OCI-LY1 (cell line): ENCODE measurements around the gene SPRING1.

Source experiments
- EZH2 ChIP-seq: fragments of 200-600 bp; sonication (generic), shearing (Covaris generic); IDR thresholded peaks from 2 replicates; pipeline ENCODE4 v1.8.0; 2017; ENCODE audit warnings: borderline replicate concordance, mixed run types, mild to moderate bottlenecking, antibody characterized with exemption, low read length, moderate library complexity, mixed read lengths
- TF ChIP-seq, protein P1 (sequence below): fragments of 200-600 bp; sonication (generic), shearing (Covaris generic); IDR thresholded peaks from 2 replicates; pipeline ENCODE4 v1.5.1; 2017; ENCODE audit warnings: mild to moderate bottlenecking, antibody characterized with exemption, low read length, moderate library complexity, mixed read lengths

DNA sequence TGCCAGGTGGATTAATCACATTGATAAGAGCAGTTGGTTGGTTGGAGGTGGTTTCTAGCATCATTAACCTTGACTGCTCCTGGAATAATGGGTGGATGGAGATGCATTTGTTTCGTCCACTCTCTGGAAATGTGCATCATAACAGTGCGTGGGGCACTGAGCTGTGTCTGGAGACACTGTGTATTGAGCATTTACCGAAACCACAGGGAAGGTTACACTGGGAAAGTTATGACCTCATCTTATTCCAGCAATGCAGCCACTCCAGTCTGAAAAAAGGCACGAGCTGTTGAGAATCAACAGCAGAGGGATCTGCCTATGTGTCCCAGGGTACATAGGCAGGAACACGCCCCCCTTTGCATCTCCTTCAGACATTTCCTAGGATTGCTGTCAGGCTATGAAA is 27.4 kb upstream of the SPRING1 start:
- TF ChIP-seq, protein P1, sequence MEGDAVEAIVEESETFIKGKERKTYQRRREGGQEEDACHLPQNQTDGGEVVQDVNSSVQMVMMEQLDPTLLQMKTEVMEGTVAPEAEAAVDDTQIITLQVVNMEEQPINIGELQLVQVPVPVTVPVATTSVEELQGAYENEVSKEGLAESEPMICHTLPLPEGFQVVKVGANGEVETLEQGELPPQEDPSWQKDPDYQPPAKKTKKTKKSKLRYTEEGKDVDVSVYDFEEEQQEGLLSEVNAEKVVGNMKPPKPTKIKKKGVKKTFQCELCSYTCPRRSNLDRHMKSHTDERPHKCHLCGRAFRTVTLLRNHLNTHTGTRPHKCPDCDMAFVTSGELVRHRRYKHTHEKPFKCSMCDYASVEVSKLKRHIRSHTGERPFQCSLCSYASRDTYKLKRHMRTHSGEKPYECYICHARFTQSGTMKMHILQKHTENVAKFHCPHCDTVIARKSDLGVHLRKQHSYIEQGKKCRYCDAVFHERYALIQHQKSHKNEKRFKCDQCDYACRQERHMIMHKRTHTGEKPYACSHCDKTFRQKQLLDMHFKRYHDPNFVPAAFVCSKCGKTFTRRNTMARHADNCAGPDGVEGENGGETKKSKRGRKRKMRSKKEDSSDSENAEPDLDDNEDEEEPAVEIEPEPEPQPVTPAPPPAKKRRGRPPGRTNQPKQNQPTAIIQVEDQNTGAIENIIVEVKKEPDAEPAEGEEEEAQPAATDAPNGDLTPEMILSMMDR = no peak
- no peak for TF ChIP-seq EZH2
